ENCODE data around the gene EXOSC1.
A peak's percentile ranks its signal among the peaks of the same experiment; 100 is the strongest.
"Not testable (repeated sequence)": the region's sequence is repeated elsewhere in the genome, so short reads cannot be mapped to it uniquely, and the experiment has no call there.

Gene EXOSC1

GRCh38 chr10:97456686-97457065 is 10.9 kb upstream of the EXOSC1 start:
- DNase-seq = no peak

DNA sequence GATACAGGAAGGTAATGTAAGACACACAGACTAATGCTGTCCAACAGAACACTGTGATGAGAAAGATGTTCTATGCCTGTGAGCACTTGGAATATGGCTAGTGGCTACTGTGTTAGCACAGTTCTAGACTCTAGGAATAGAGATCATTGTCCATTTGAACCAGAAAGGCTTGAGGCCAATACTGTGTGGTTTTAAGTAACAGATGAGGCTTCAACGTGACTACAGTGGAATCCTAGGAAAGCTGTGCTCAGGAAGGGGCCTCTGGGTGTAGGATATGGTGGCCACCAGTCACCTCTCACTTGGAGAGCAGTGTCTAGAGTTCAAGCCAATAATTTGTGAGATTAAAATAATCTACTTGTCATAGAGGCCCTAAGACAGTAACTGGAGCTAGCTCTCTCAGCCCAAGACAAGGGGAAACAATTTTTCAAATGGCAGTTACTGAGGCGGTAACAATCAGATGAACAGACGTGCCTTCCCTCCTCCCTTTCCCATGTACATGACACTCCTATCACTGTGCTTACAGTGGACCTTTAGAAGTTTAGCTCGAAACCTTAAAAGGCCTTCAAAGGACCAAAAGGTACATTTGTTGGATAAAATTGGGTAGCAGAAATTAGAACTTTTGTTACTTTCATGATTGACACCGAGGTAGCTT is 10.4 kb upstream of the EXOSC1 start:
- no peak for DNase-seq

DNA sequence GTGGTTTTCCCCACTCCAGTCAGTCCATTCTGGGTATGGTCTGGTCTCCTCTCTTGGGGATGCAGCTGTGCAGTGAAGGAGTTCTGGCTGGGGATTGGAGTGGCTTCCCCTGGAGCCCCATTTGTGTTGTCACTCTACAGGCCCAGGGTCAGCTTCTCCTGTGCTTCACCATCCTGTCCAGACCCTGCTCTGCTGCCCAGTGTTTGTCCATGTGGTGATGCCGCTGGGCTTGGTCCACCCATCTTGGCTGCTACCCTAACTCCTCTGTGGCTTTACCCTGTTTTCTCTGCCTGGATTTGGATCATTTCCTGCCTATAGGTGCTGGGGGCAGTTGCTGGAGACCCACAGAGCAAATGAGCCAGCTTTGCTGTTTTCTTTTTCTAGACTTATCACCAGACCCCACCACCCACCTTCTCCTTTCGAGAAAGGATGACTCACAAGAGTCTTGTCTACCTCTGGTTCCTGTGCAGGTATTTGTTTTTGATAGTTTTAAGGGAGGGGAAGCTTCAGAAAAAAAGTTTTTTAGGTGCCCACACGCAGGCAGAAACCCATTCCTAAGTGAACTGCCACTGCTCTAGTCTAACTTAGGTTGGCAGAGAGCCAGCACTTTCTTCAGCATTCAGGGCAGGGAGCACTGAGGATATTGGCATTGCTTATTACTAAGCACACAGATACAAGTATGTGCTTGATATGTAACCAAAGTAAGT is 8.7 kb upstream of the EXOSC1 start:
- peak; percentile 17 for DNase-seq

GRCh38 chr10:97452352-97452751 is 6.5 kb upstream of the EXOSC1 start:
- DNase-seq = no peak

DNA sequence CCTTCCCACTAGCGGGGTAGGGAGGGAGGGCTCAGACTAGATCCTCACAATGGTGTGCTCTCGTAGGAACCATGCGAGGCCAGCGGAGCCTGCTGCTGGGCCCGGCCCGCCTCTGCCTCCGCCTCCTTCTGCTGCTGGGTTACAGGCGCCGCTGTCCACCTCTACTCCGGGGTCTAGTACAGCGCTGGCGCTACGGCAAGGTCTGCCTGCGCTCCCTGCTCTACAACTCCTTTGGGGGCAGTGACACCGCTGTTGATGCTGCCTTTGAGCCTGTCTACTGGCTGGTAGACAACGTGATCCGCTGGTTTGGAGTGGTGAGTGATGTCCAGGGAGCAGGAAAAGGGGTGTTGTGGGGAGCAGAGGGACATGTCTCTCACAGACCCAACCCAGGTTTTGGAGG is 5.8 kb upstream of the EXOSC1 start:
- no peak for DNase-seq

GRCh38 chr10:97450828-97451227 is 5.0 kb upstream of the EXOSC1 start:
- DNase-seq = no peak

GRCh38 chr10:97445357-97445721 is 467 bp downstream of the EXOSC1 start:
- DNase-seq = no peak

- DNase-seq = no peak
Observed at GRCh38 chr10:97444212-97444611, 1.6 kb downstream of the EXOSC1 start.

DNA sequence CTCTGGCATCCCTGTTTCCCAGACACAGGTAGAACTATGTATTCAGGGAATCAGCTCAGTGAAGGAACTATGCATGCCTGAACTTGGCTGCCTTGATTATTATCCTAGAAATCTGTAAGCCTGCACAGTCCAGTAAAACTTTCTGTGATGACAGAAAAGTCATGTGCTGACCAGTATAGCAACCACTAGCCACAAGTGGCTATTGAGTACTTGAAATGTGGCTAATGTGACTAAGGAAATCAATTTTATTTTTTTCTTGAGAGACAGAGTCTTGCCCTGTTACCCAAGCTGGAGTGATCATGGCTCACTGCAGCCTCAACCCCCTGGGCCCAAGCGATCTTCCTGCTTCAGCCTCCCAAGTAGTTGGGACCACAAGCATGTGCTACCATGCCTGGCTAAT is 3.5 kb downstream of the EXOSC1 start:
- no peak for DNase-seq

GRCh38 chr10:97435211-97435610 is 10.6 kb downstream of the EXOSC1 start:
- DNase-seq = no peak

DNA sequence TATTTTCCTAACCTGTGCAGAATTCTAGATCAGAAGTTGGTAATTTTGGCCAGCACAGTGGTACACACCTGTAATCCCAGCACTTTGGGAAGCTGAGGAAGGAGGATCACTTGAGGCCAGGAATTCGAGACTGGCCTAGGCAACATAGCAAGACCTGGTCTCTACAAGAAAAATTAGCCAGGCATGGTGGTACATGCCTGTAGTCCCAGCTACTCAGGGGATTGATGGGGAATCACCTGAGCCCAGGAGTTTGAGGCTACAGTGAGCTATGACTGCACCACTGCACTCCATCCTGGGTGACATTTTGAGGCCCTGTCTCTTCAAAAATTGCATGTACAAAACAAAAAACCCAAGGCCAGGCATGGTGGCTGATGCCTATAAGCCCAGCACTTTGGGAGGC is 11.2 kb downstream of the EXOSC1 start:
- no peak for DNase-seq

DNA sequence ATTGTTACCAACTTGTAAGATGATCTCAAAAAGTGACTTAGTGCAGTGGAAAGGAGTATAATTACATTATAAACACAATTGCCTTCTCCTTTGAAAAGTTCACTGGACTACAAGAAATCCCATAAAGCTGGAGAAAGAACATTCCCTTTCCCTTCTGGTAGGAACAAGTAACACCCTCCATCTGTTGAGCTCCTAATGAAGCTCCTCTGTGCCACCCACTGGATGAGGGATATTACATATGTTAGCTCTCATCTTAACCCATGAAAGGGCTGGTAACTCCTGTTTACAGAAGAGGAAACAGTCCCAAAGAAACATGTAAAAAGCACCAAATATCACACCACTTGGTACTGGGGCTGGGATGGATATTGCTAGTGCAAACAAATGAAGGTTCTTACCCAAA is 11.8 kb downstream of the EXOSC1 start:
- no peak for DNase-seq

DNA sequence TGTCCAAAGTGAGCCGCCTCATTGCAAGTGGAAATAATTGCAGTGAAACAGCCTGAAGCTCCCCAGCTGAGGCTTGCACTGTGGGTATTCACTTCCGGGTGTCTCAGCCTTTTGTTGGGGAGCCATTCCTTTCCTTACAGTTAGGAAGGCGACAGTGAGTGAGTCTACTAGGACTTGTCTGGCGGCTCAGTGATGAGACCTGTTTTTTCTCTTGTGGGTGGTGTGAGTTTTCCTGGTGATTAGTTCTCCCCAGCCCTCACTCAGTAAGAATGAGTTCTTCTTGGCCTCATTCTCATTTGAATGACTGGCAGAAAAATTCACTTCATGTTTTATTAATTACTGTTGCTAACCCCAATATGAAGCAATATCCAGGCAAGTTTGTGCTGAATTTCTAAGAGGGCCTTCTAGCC is 17.2 kb downstream of the EXOSC1 start:
- DNase-seq = peak; percentile 38

DNA sequence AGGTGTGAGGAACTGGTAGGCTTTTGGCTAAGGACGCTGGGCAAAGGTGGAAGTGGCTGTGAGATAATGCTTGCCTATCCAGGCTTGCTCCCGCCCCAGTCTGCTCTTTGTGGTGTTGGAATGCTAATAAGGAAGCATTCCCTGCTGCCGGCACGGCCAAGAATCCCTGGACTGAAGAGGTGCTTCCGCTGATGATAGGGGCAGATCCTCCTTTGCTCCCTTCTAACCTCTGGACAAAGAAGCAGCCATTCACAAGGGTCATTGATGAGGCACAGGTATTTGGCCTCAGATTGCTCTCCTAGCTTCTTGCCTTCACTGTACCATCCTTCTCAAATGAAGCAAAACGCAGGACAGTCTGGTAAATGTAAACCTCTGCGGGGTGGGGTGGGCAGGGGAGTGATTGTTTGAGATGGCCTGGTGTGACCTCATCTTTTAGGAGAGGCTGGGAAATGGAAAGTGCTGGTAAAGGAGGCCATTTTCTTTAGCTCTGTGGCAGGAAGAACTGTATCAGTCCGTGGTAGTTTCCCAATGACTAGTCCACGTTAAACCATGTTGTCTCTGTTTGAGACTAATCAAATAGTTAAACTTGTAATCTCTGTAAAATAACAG is 18.1 kb downstream of the EXOSC1 start:
- DNase-seq = peak; percentile 33

- no peak for DNase-seq
Observed at GRCh38 chr10:97426776-97427570, 18.8 kb downstream of the EXOSC1 start.

GRCh38 chr10:97425964-97426775 is 19.6 kb downstream of the EXOSC1 start, which contains the start of gene PGAM1:
PGAM1 (plus strand) TSS chr10:97426191; CDS start chr10:97426308, 117 bp downstream.
- peak; percentile 96 for DNase-seq

- DNase-seq = not testable (repeated sequence)
Observed at GRCh38 chr10:97423757-97424098, 22.1 kb downstream of the EXOSC1 start.

GRCh38 chr10:97416565-97416964 is 29.2 kb downstream of the EXOSC1 start:
- DNase-seq = no peak

GRCh38 chr10:97412891-97413304 is 32.9 kb downstream of the EXOSC1 start:
- DNase-seq = no peak

- peak; percentile 43 for DNase-seq
Observed at GRCh38 chr10:97411406-97411805, 34.4 kb downstream of the EXOSC1 start.

GRCh38 chr10:97408496-97408992 is 37.3 kb downstream of the EXOSC1 start:
- no peak for DNase-seq

- DNase-seq = no peak
Observed at GRCh38 chr10:97407952-97408248, 37.9 kb downstream of the EXOSC1 start.

All from fibroblast of upper back skin (primary cell).